ENCODE data around the gene DLX1.

DNA sequence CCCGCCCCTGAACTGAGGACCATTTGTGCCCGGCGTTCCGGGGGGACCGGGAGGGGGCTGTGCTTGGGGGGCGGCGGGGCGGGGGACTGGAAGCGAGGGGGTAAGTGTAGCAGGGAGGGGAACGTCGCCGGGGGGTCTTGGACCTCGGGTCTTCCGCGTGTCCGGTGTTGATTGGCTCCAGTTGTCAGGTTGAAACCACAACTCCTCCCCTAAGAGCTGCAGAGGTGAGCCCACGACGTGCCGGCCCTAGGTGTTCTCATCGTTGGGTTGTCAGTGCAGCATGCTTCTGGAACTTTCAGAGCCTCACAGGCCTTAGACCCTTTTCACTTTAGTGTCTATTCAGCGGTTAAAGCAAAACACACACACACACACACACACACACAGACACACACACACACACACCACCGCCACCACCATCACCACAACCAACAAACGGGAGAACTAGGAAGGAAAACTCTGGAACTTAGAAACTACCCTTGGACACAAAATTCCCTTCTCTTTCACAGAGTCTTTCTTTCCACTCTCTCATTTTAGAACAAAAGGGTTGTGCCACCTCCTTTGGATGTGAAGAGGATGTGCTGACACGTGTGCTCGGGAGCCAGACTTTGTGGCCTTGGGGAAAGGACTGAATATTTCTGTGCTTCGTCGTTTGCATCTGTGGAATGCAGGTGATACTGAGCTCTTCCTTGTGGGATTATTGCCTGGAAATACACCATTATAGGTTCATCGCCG is 24.1 kb downstream of the DLX1 start:
- no peak for TF ChIP-seq ZNF274 (IDR thresholded peaks at IDR 0.05; ENCODE audit: low read depth, low read length)
- TF ChIP-seq EZH2phosphoT487 (IDR thresholded peaks at IDR 0.05; ENCODE audit: borderline replicate concordance): no peak
- TF ChIP-seq, protein P1, sequence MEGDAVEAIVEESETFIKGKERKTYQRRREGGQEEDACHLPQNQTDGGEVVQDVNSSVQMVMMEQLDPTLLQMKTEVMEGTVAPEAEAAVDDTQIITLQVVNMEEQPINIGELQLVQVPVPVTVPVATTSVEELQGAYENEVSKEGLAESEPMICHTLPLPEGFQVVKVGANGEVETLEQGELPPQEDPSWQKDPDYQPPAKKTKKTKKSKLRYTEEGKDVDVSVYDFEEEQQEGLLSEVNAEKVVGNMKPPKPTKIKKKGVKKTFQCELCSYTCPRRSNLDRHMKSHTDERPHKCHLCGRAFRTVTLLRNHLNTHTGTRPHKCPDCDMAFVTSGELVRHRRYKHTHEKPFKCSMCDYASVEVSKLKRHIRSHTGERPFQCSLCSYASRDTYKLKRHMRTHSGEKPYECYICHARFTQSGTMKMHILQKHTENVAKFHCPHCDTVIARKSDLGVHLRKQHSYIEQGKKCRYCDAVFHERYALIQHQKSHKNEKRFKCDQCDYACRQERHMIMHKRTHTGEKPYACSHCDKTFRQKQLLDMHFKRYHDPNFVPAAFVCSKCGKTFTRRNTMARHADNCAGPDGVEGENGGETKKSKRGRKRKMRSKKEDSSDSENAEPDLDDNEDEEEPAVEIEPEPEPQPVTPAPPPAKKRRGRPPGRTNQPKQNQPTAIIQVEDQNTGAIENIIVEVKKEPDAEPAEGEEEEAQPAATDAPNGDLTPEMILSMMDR (IDR thresholded peaks at IDR 0.05 in 2 of 3, conservative IDR thresholded peaks at IDR 0.05 in 1 of 3; ENCODE audit: borderline replicate concordance in 1 of 3, insufficient read depth in 1 of 3, low read depth in 2 of 3, low read length in 2 of 3): no peak
